Hypothalamus (tissue), 51 donors: ENCODE measurements around the gene SLC16A6.
A peak's percentile ranks its signal among the peaks of the same experiment; 100 is the strongest.
"Not testable (repeated sequence)": the region's sequence is repeated elsewhere in the genome, so short reads cannot be mapped to it uniquely, and the experiment has no call there.

Experiments used
- DNase-seq, 51 donors: peaks; one replicate each; lab custom pipeline; 2025; lab: John Stamatoyannopoulos, UW

Gene SLC16A6

GRCh38 chr17:68290955-68291835 lies at the start of gene SLC16A6, which contains the start of gene ARSG:
TSS of gene SLC16A6 (minus strand) at chr17:68291127. CDS start at chr17:68278320, 12,807 bp downstream.
TSS of gene ARSG (plus strand) at chr17:68291495. CDS start at chr17:68307494, 15,999 bp downstream.
- DNase-seq, result peak in 37 of 51 donors; percentile 15 to 76 (median 40)

- no peak for DNase-seq
Observed at GRCh38 chr17:68334393-68334792, 43.5 kb upstream of the SLC16A6 start.

GRCh38 chr17:68331932-68332331 lies 41.0 kb upstream of the SLC16A6 start:
- DNase-seq, result not testable (repeated sequence)

GRCh38 chr17:68329331-68329730 lies 38.4 kb upstream of the SLC16A6 start:
- DNase-seq, result no peak

- DNase-seq, result no peak
Observed at GRCh38 chr17:68328676-68329075, 37.7 kb upstream of the SLC16A6 start.

GRCh38 chr17:68327823-68328557 lies 37.1 kb upstream of the SLC16A6 start:
- no peak for DNase-seq

- DNase-seq, result no peak
Observed at GRCh38 chr17:68326681-68327080, 35.8 kb upstream of the SLC16A6 start.

- no peak for DNase-seq
Observed at GRCh38 chr17:68325961-68326360, 35.0 kb upstream of the SLC16A6 start.

GRCh38 chr17:68324654-68325336 lies 33.9 kb upstream of the SLC16A6 start:
- DNase-seq, result no peak

- no peak for DNase-seq
Observed at GRCh38 chr17:68324114-68324513, 33.2 kb upstream of the SLC16A6 start.

GRCh38 chr17:68322630-68323029 lies 31.7 kb upstream of the SLC16A6 start:
- DNase-seq, result no peak

- no peak for DNase-seq
Observed at GRCh38 chr17:68321556-68321954, 30.6 kb upstream of the SLC16A6 start.

GRCh38 chr17:68320943-68321555 lies 30.1 kb upstream of the SLC16A6 start:
- no peak for DNase-seq

- no peak for DNase-seq
Observed at GRCh38 chr17:68320311-68320865, 29.5 kb upstream of the SLC16A6 start.

- DNase-seq, result no peak
Observed at GRCh38 chr17:68319410-68320162, 28.7 kb upstream of the SLC16A6 start.

GRCh38 chr17:68318103-68318991 lies 27.4 kb upstream of the SLC16A6 start:
- DNase-seq, result peak in 1 of 51 donors; percentile 9

- no peak for DNase-seq
Observed at GRCh38 chr17:68317458-68317857, 26.5 kb upstream of the SLC16A6 start.

GRCh38 chr17:68315930-68316329 lies 25.0 kb upstream of the SLC16A6 start:
- no peak for DNase-seq
